ENCODE data around the gene ADGRV1. TPM values are rescaled to one million over a fixed set of nuclear protein-coding genes. Genes with fewer than 3 reads are reported as not detected.
"Not testable (repeated sequence)": the region's sequence is repeated elsewhere in the genome, so short reads cannot be mapped to it uniquely, and the experiment has no call there.

The ADGRV1 gene
- total RNA-seq, 2 experiments from 2014 or later: 0.06 TPM; not detected in 1

DNA sequence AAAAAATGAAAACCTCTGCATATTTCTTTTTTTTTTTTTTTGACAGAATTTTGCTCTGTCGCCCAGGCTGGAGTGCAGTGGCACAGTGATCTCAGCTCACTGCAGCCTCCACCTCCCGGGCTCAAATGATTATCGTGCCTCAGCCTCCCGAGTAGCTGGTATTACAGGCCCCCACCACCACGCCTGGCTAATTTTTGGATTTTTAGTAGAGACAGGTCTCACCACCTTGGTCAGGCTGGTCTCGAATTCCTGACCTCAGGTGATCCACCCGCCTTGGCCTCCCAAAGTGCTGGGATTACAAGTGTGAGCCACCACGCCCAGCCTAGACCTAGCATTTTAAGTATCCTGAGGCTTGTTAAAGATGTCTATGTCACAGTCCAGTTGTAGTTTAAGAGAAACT, 493.8 kb downstream of the ADGRV1 start:
- H3K27ac Mint-ChIP-seq; H3K27me3 Mint-ChIP-seq; H3K9me3 Mint-ChIP-seq; DNase-seq; H3K4me3 Mint-ChIP-seq; ATAC-seq (ENCODE audit: low read depth); POLR2A ChIA-PET; H3K36me3 Mint-ChIP-seq; H3K4me1 Mint-ChIP-seq: not testable (repeated sequence)

- Mint-ChIP-seq H3K36me3 (no peaks in the 10 kb centered on the region), H3K4me1 (no peaks in the 10 kb centered on the region), H3K27me3 (peaks cover 2% of the 10 kb centered on the region), H3K9me3 (peaks cover 4% of the 10 kb centered on the region), H3K4me3 (no peak overlapping the region), H3K27ac (no peak overlapping the region)
- ATAC-seq (ENCODE audit: low read depth) (no peak), DNase-seq (no peak)
- POLR2A ChIA-PET: no interaction called here
Measured at GRCh38 chr5:91052977-91053740, 494.6 kb downstream of the ADGRV1 start.

DNA sequence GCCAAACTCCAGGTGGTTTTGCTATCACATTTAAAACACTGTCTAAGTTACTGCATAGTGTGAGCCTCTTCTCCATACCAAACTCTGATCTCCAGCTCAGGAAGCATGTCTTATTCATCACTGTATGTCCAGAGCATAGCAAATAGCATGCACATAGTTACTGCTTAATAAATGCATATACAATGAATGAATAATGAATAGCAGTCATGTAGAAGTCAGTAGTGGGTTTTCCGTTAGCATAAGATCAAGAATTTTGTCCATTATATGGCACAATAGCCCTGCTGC, 495.1 kb downstream of the ADGRV1 start:
- ATAC-seq (ENCODE audit: low read depth) (no peak), DNase-seq (no peak)
- H3K27ac Mint-ChIP-seq: no peak overlapping the region
- H3K27me3 Mint-ChIP-seq: peaks cover 2% of the 10 kb centered on the region
- H3K4me1 Mint-ChIP-seq: no peaks in the 10 kb centered on the region
- no peak overlapping the region for H3K4me3 Mint-ChIP-seq
- H3K36me3 Mint-ChIP-seq: no peaks in the 10 kb centered on the region
- H3K9me3 Mint-ChIP-seq: peaks cover 4% of the 10 kb centered on the region
- POLR2A ChIA-PET: no interaction called here

DNA sequence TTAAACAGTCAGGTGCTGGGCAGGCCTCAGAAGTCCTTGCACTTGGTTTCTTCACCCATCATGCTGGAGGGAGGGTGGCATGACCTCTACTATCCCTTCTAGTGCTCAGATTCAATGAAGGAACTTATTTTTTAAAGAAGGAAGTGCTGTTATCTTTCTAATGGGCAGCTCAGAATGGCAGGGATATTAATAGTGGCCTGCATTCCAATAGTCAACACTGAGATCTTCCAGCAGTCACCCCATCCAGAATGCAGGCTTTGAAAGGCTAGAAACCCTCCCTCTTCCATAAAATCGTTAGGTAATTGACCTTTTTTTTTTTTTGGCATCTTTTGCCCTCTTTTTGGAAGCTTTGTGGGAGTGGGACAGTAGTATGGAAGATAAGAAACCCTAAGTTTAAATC, 499.6 kb downstream of the ADGRV1 start:
- Mint-ChIP-seq H3K4me1 (peaks cover 15% of the 10 kb centered on the region), H3K9me3 (peaks cover 4% of the 10 kb centered on the region), H3K4me3 (no peak overlapping the region), H3K27me3 (peaks cover 4% of the 10 kb centered on the region), H3K36me3 (peaks cover 3% of the 10 kb centered on the region), H3K27ac (no peak overlapping the region)
- no peak for DNase-seq
- ATAC-seq (ENCODE audit: low read depth): no peak
- POLR2A ChIA-PET: no interaction called here

GRCh38 chr5:91058575-91058974, 500.0 kb downstream of the ADGRV1 start:
- no peak for ATAC-seq (ENCODE audit: low read depth)

GRCh38 chr5:91059409-91059808, 500.8 kb downstream of the ADGRV1 start:
- Mint-ChIP-seq H3K27ac (no peak overlapping the region), H3K9me3 (peaks cover 4% of the 10 kb centered on the region), H3K4me3 (peak overlapping the region; percentile 11), H3K27me3 (peaks cover 4% of the 10 kb centered on the region), H3K4me1 (peaks cover 15% of the 10 kb centered on the region), H3K36me3 (peaks cover 3% of the 10 kb centered on the region)
- POLR2A ChIA-PET: interaction anchor here (1.0 kb wide), 1 partner anchor 323 kb away, joined by 3 read pairs; the partner anchor contains the start of gene ARRDC3
- ATAC-seq (ENCODE audit: low read depth): peak; percentile 80
- DNase-seq: no peak

More at GRCh38 chr5:91058575-91058974, 500.0 kb downstream of the ADGRV1 start:
- POLR2A ChIA-PET: no interaction called here
- peaks cover 4% of the 10 kb centered on the region for H3K9me3 Mint-ChIP-seq
- no peak overlapping the region for H3K4me3 Mint-ChIP-seq
- no peak for DNase-seq
- peaks cover 15% of the 10 kb centered on the region for H3K4me1 Mint-ChIP-seq
- no peak overlapping the region for H3K27ac Mint-ChIP-seq
- peaks cover 4% of the 10 kb centered on the region for H3K27me3 Mint-ChIP-seq
- peaks cover 3% of the 10 kb centered on the region for H3K36me3 Mint-ChIP-seq

- ATAC-seq (ENCODE audit: low read depth) (no peak), DNase-seq (no peak)
- Mint-ChIP-seq H3K9me3 (peaks cover 3% of the 10 kb centered on the region), H3K4me1 (peaks cover 15% of the 10 kb centered on the region), H3K27ac (no peak overlapping the region), H3K4me3 (no peak overlapping the region), H3K36me3 (peaks cover 3% of the 10 kb centered on the region), H3K27me3 (peaks cover 4% of the 10 kb centered on the region)
- POLR2A ChIA-PET: no interaction called here
Measured at GRCh38 chr5:91061094-91061493, 502.5 kb downstream of the ADGRV1 start.

GRCh38 chr5:91061946-91062562, 503.5 kb downstream of the ADGRV1 start:
- H3K4me3 Mint-ChIP-seq: no peak overlapping the region
- DNase-seq (no peak), ATAC-seq (ENCODE audit: low read depth) (no peak)
- POLR2A ChIA-PET: no interaction called here
- H3K27me3 Mint-ChIP-seq: peaks cover 4% of the 10 kb centered on the region
- H3K36me3 Mint-ChIP-seq: peaks cover 3% of the 10 kb centered on the region
- peaks cover 15% of the 10 kb centered on the region for H3K4me1 Mint-ChIP-seq
- no peaks in the 10 kb centered on the region for H3K9me3 Mint-ChIP-seq
- H3K27ac Mint-ChIP-seq: no peak overlapping the region

DNA sequence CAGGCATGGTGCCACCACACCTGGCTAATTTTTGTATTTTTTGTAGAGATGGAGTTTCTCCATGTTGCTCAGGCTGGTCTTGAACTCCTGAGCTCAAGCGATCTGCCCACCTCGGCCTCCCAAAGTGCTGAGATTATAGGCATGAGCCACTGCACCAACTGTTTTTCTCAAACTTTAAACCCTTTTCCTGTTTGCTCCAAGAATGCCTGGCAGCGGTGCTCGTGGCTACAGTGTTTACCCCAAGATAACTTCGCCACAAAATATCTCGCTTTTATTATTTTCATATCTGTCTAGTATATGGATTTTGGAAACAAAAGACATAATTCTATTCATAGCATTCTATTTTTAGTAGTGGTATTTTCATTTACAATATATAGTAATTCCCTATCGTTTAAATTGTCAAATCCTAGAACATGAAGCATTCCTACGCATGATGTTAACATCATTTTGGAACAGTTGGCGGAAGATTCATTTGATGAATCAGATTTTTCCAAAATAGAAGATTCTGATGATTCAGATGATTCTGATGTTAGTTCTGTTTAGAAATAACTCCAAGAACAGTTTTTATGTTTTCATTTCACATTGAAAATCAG, 504.6 kb downstream of the ADGRV1 start:
- H3K9me3 Mint-ChIP-seq; H3K4me3 Mint-ChIP-seq; POLR2A ChIA-PET; H3K27ac Mint-ChIP-seq; DNase-seq; H3K36me3 Mint-ChIP-seq; ATAC-seq (ENCODE audit: low read depth); H3K27me3 Mint-ChIP-seq: not testable (repeated sequence)
- H3K4me1 Mint-ChIP-seq: peaks cover 15% of the 10 kb centered on the region

DNA sequence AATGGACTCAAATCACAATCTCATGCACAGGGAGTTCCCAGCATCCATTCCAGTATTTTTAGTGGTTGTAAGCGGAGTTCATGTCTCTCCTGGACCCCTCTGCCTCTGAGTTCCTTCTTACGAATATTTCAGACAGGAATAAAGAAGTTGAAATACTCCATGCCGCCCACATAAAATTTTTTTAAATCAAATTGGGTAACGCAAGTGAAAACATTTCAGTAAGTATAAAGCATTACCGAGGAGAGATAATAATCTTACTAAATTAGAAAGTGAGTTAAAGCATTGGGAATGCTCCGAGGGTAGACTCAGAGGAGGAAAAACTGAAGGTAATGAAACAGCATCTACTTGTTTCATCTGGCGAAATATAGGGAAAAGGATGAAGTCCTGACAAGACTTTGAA, 506.9 kb downstream of the ADGRV1 start:
- peaks cover 8% of the 10 kb centered on the region for H3K27me3 Mint-ChIP-seq
- ATAC-seq (ENCODE audit: low read depth) (no peak), DNase-seq (no peak)
- POLR2A ChIA-PET: no interaction called here
- no peak overlapping the region for H3K4me3 Mint-ChIP-seq
- peaks cover 7% of the 10 kb centered on the region for H3K4me1 Mint-ChIP-seq
- H3K27ac Mint-ChIP-seq: no peak overlapping the region
- no peaks in the 10 kb centered on the region for H3K36me3 Mint-ChIP-seq
- peaks cover 1% of the 10 kb centered on the region for H3K9me3 Mint-ChIP-seq

GRCh38 chr5:91069364-91069763, 510.8 kb downstream of the ADGRV1 start:
- POLR2A ChIA-PET: no interaction called here
- peaks cover 10% of the 10 kb centered on the region for H3K27me3 Mint-ChIP-seq
- ATAC-seq (ENCODE audit: low read depth) (no peak), DNase-seq (no peak)
- no peaks in the 10 kb centered on the region for H3K36me3 Mint-ChIP-seq
- no peak overlapping the region for H3K27ac Mint-ChIP-seq
- H3K4me1 Mint-ChIP-seq: no peaks in the 10 kb centered on the region
- H3K9me3 Mint-ChIP-seq: peaks cover 1% of the 10 kb centered on the region
- H3K4me3 Mint-ChIP-seq: no peak overlapping the region

GRCh38 chr5:91070761-91071550, 512.4 kb downstream of the ADGRV1 start:
- POLR2A ChIA-PET: interaction anchor here (0.5 kb wide), 1 partner anchor 110 kb away, joined by 3 read pairs; no protein-coding TSS in a partner anchor
- Mint-ChIP-seq H3K36me3 (no peaks in the 10 kb centered on the region), H3K27ac (no peak overlapping the region), H3K9me3 (peaks cover 1% of the 10 kb centered on the region), H3K27me3 (peaks cover 10% of the 10 kb centered on the region), H3K4me1 (no peaks in the 10 kb centered on the region), H3K4me3 (no peak overlapping the region)
- DNase-seq (no peak), ATAC-seq (ENCODE audit: low read depth) (no peak)

GRCh38 chr5:91072881-91073280, 514.3 kb downstream of the ADGRV1 start:
- Mint-ChIP-seq H3K36me3 (no peaks in the 10 kb centered on the region), H3K27me3 (peaks cover 10% of the 10 kb centered on the region), H3K4me1 (no peaks in the 10 kb centered on the region), H3K9me3 (peaks cover 1% of the 10 kb centered on the region), H3K4me3 (no peak overlapping the region), H3K27ac (no peak overlapping the region)
- DNase-seq (no peak), ATAC-seq (ENCODE audit: low read depth) (no peak)
- POLR2A ChIA-PET: no interaction called here
